AG04450 (cell line): Measurements from ENCODE around the gene PKIB. TPM values are rescaled to one million over a fixed set of nuclear protein-coding genes. Genes with fewer than 3 reads are reported as not detected.

ENCODE experiments used
- CTCF ChIA-PET: fragments of 300-600, 350-600 bp; formaldehyde crosslinking; extraction: SDS; loops from one replicate; lab custom pipeline; 2022; ENCODE audit warnings: antibody characterized with exemption, inconsistent platforms; lab: Charles Lee
- POLR2A ChIA-PET: fragments of 350-600 bp; formaldehyde crosslinking; extraction: SDS; loops from one replicate; lab custom pipeline; 2021; ENCODE audit warnings: antibody characterized with exemption, inconsistent platforms; lab: Yijun Ruan, JAX
- DNase-seq: peaks from one replicate; pipeline ENCODE4 v3.0.0-alpha.2; 2011; ENCODE audit warnings: low read depth, low spot score
- H3K27ac ChIP-seq: one replicate; pipeline ENCODE4 v1.5.1; 2012; ENCODE audit warnings: low read depth, low read length, control low read depth
- H3K27me3 ChIP-seq: one replicate; pipeline ENCODE4 v1.6.0; 2012; ENCODE audit warnings: low read length; ENCODE audit not compliant: control insufficient read depth, insufficient read depth
- H3K4me3 ChIP-seq: 2 replicates; pipeline ENCODE4 v1.5.1; 2011; ENCODE audit warnings: mild to moderate bottlenecking, low read depth, low read length, control low read depth
- H3K9me3 ChIP-seq: 2 replicates; pipeline ENCODE4 v1.5.1; 2012; ENCODE audit warnings: low read length; ENCODE audit not compliant: control insufficient read depth, insufficient read depth
- CTCF ChIP-seq: IDR thresholded peaks from 2 replicates; pipeline ENCODE4 v1.5.1; 2011; ENCODE audit warnings: low read depth, low read length, control low read depth, inconsistent platforms
- polyA minus RNA-seq: library from RNA; depleted of rRNA, polyadenylated mRNA; stranded (reverse); fragments of >200 nt; gene quantifications from 2 replicates; pipeline ENCODE4 v1.2.3, GENCODE V29; 2011; rRNA and poly(A)+ RNA removed
- polyA plus RNA-seq: library from polyadenylated mRNA; depleted of rRNA; stranded (reverse); fragments of >200 nt; gene quantifications from 2 replicates; pipeline ENCODE4 v1.2.3, GENCODE V29; 2011; rRNA removed

Gene PKIB
- polyA plus RNA-seq (5.5 and 8.1 TPM in 2 replicates), polyA minus RNA-seq (1.9 and 4.3 TPM in 2 replicates)

GRCh38 chr6:122609881-122610689, at the start of gene PKIB:
Gene PKIB, plus strand, starts transcription at chr6:122610405. Its CDS starts 107,390 bp downstream, at chr6:122717795.
- TF ChIP-seq CTCF = peak; percentile 43
- CTCF ChIA-PET = interaction anchor here (1.0 to 2.1 kb wide), 3 partner anchors 80 to 118 kb away, joined by 3 to 13 read pairs (median 4); no protein-coding TSS in a partner anchor
- Histone ChIP-seq H3K9me3 (no peaks in the 10 kb centered on the region; the same call in 1 of the 2 replicates), H3K27ac (no peak within 1 kb of the TSS), H3K27me3 (peaks cover 7% of the 10 kb centered on the region), H3K4me3 (peak within 1 kb of the TSS; percentile 62)
- POLR2A ChIA-PET = no interaction called here
- DNase-seq = no peak

- no peak for TF ChIP-seq CTCF
- DNase-seq = no peak
- H3K27ac ChIP-seq = no peak overlapping the region
- H3K27me3 ChIP-seq = no peaks in the 10 kb centered on the region
- H3K9me3 ChIP-seq = no peaks in the 10 kb centered on the region
- ChIA-PET CTCF (no interaction called here), POLR2A (no interaction called here)
- H3K4me3 ChIP-seq = no peak overlapping the region
Observed at GRCh38 chr6:122563364-122564052, 46.7 kb upstream of the PKIB start.

- H3K4me3 ChIP-seq = no peak overlapping the region
- H3K9me3 ChIP-seq = no peaks in the 10 kb centered on the region
- ChIA-PET CTCF (no interaction called here), POLR2A (no interaction called here)
- no peak for TF ChIP-seq CTCF
- no peaks in the 10 kb centered on the region for H3K27me3 ChIP-seq
- no peak overlapping the region for H3K27ac ChIP-seq
- DNase-seq = no peak
Observed at GRCh38 chr6:122564230-122564629, 46.0 kb upstream of the PKIB start.

- Histone ChIP-seq H3K27ac (no peak overlapping the region), H3K27me3 (no peaks in the 10 kb centered on the region), H3K4me3 (no peak overlapping the region), H3K9me3 (no peaks in the 10 kb centered on the region)
- DNase-seq = no peak
- ChIA-PET POLR2A (no interaction called here), CTCF (no interaction called here)
- no peak for TF ChIP-seq CTCF
Observed at GRCh38 chr6:122565708-122566107, 44.5 kb upstream of the PKIB start.

- H3K27ac ChIP-seq = no peak overlapping the region
- H3K9me3 ChIP-seq = no peaks in the 10 kb centered on the region
- CTCF ChIA-PET = no interaction called here
- H3K4me3 ChIP-seq = no peak overlapping the region
- DNase-seq = no peak
- POLR2A ChIA-PET = no interaction called here
- no peak for TF ChIP-seq CTCF
- H3K27me3 ChIP-seq = no peaks in the 10 kb centered on the region
Observed at GRCh38 chr6:122567034-122567433, 43.2 kb upstream of the PKIB start.
